Subcutaneous abdominal adipose tissue (tissue), 5 donors: Measurements from ENCODE around the gene SNCAIP.
A peak's percentile ranks its signal among the peaks of the same experiment; 100 is the strongest.

Source experiments
- H3K27ac ChIP-seq: one replicate; pipeline ENCODE4 v1.7.0; 2013; ENCODE audit warnings: low read depth, mild to moderate bottlenecking, inconsistent platforms, low read length, moderate library complexity
- H3K27me3 ChIP-seq, 5 donors: one replicate each; pipeline ENCODE4 v1.7.0; 2013; ENCODE audit warnings: low read length in 5 of 5, inconsistent platforms in 1 of 5; ENCODE audit not compliant: control insufficient read depth in 5 of 5, insufficient read depth in 4 of 5
- H3K36me3 ChIP-seq, 5 donors: one replicate each; pipeline ENCODE4 v1.7.0; 2013; ENCODE audit warnings: low read length in 5 of 5; ENCODE audit not compliant: control insufficient read depth in 5 of 5, insufficient read depth in 5 of 5
- H3K4me1 ChIP-seq, 5 donors: one replicate each; pipeline ENCODE4 v1.7.0; 2013; ENCODE audit warnings: low read length in 5 of 5, mild to moderate bottlenecking in 3 of 5, moderate library complexity in 1 of 5; ENCODE audit not compliant: control insufficient read depth in 5 of 5, insufficient read depth in 5 of 5
- H3K4me3 ChIP-seq, 5 donors: one replicate each; pipeline ENCODE4 v1.7.0; 2013; ENCODE audit warnings: low read length in 5 of 5, low read depth in 1 of 5
- H3K9ac ChIP-seq, 5 donors: one replicate each; pipeline ENCODE4 v1.7.0; 2013; ENCODE audit warnings: low read length in 5 of 5, mild to moderate bottlenecking in 4 of 5, moderate library complexity in 3 of 5
- H3K9me3 ChIP-seq, 5 donors: one replicate each; pipeline ENCODE4 v1.7.0; 2013; ENCODE audit warnings: low read length in 5 of 5; ENCODE audit not compliant: control insufficient read depth in 5 of 5
- donor health status: healthy.
- donor health status: healthy.
- donor health status: healthy.
- donor health status: healthy.
- donor health status: healthy.

Gene SNCAIP

GRCh38 chr5:122295138-122295537 lies 16.9 kb upstream of the SNCAIP start:
- Histone ChIP-seq H3K27me3 (no peaks in the 10 kb centered on the region), H3K27ac (no peak overlapping the region), H3K4me3 (no peak overlapping the region), H3K4me1 (no peaks in the 10 kb centered on the region), H3K36me3 (no peaks in the 10 kb centered on the region), H3K9me3 (no peaks in the 10 kb centered on the region), H3K9ac (no peak overlapping the region)

- Histone ChIP-seq H3K27me3 (no peaks in the 10 kb centered on the region), H3K36me3 (no peaks in the 10 kb centered on the region), H3K4me3 (no peak overlapping the region), H3K4me1 (no peaks in the 10 kb centered on the region), H3K9me3 (no peaks in the 10 kb centered on the region), H3K9ac (no peak overlapping the region), H3K27ac (no peak overlapping the region)
Measured at GRCh38 chr5:122296871-122297270, 15.2 kb upstream of the SNCAIP start.

GRCh38 chr5:122297587-122298298 lies 14.3 kb upstream of the SNCAIP start:
- no peak overlapping the region for H3K9ac ChIP-seq
- H3K4me3 ChIP-seq: no peak overlapping the region
- H3K36me3 ChIP-seq: no peaks in the 10 kb centered on the region
- H3K9me3 ChIP-seq: no peaks in the 10 kb centered on the region
- no peak overlapping the region for H3K27ac ChIP-seq
- H3K27me3 ChIP-seq: no peaks in the 10 kb centered on the region
- H3K4me1 ChIP-seq: no peaks in the 10 kb centered on the region

GRCh38 chr5:122300374-122300773 lies 11.7 kb upstream of the SNCAIP start:
- H3K27ac ChIP-seq: no peak overlapping the region
- no peaks in the 10 kb centered on the region for H3K27me3 ChIP-seq
- no peak overlapping the region for H3K9ac ChIP-seq
- no peaks in the 10 kb centered on the region for H3K36me3 ChIP-seq
- H3K9me3 ChIP-seq: no peaks in the 10 kb centered on the region
- H3K4me3 ChIP-seq: no peak overlapping the region
- H3K4me1 ChIP-seq: no peaks in the 10 kb centered on the region

- Histone ChIP-seq H3K4me3 (no peak overlapping the region), H3K9ac (no peak overlapping the region), H3K36me3 (no peaks in the 10 kb centered on the region), H3K4me1 (no peaks in the 10 kb centered on the region), H3K27ac (no peak overlapping the region), H3K27me3 (no peaks in the 10 kb centered on the region), H3K9me3 (no peaks in the 10 kb centered on the region)
Measured at GRCh38 chr5:122301016-122301415, 11.0 kb upstream of the SNCAIP start.

GRCh38 chr5:122304471-122305215 lies 7.4 kb upstream of the SNCAIP start:
- H3K9me3 ChIP-seq: no peaks in the 10 kb centered on the region
- H3K36me3 ChIP-seq: no peaks in the 10 kb centered on the region
- no peak overlapping the region for H3K4me3 ChIP-seq
- no peak overlapping the region for H3K9ac ChIP-seq
- no peak overlapping the region for H3K27ac ChIP-seq
- peaks cover 0 to 2% (median 0%) of the 10 kb centered on the region in 5 donors for H3K27me3 ChIP-seq
- no peaks in the 10 kb centered on the region for H3K4me1 ChIP-seq

GRCh38 chr5:122306461-122306860 lies 5.6 kb upstream of the SNCAIP start:
- Histone ChIP-seq H3K4me1 (peaks cover 0 to 9% (median 6%) of the 10 kb centered on the region in 5 donors), H3K9me3 (no peaks in the 10 kb centered on the region), H3K27me3 (peaks cover 0 to 9% (median 5%) of the 10 kb centered on the region in 5 donors), H3K9ac (no peak overlapping the region), H3K36me3 (no peaks in the 10 kb centered on the region), H3K27ac (no peak overlapping the region), H3K4me3 (no peak overlapping the region)

- H3K9ac ChIP-seq: no peak overlapping the region
- peaks cover 0 to 22% (median 8%) of the 10 kb centered on the region in 5 donors for H3K27me3 ChIP-seq
- peaks cover 0 to 29% (median 28%) of the 10 kb centered on the region in 5 donors for H3K4me1 ChIP-seq
- no peaks in the 10 kb centered on the region for H3K36me3 ChIP-seq
- no peak overlapping the region for H3K27ac ChIP-seq
- peak overlapping the region in 2 of 5 donors; percentile 3 to 78 for H3K4me3 ChIP-seq
- H3K9me3 ChIP-seq: no peaks in the 10 kb centered on the region
Measured at GRCh38 chr5:122310889-122311288, 1.1 kb upstream of the SNCAIP start.

GRCh38 chr5:122311497-122311960 lies 508 bp upstream of the SNCAIP start:
- Histone ChIP-seq H3K27ac (no peak overlapping the region), H3K4me3 (peak overlapping the region; percentile 36 to 78 (median 65)), H3K27me3 (peaks cover 0 to 22% (median 12%) of the 10 kb centered on the region in 5 donors), H3K9me3 (no peaks in the 10 kb centered on the region), H3K9ac (peak overlapping the region in 1 of 5 donors; percentile 40), H3K36me3 (no peaks in the 10 kb centered on the region), H3K4me1 (peaks cover 0 to 29% (median 28%) of the 10 kb centered on the region in 5 donors)
